HG03575 (cell line): ENCODE data around the gene CLDN11.

Source experiments
- ATAC-seq: cut with Tn5 transposase; IDR thresholded peaks from one replicate; pipeline ENCODE4 v1.9.1; 2021; ENCODE audit not compliant: unreplicated experiment, insufficient number of reproducible peaks, low FRiP score; ENCODE audit errors: extremely low read depth

CLDN11 gene

GRCh38 chr3:170424879-170425278 lies 6.2 kb downstream of the CLDN11 start:
- ATAC-seq = no peak

- ATAC-seq = no peak
These were observed 7.0 kb downstream of the CLDN11 start for GRCh38 chr3:170425491-170426239.

GRCh38 chr3:170426240-170426797 lies 7.7 kb downstream of the CLDN11 start:
- ATAC-seq = no peak

- ATAC-seq = no peak
These were observed 9.4 kb downstream of the CLDN11 start for GRCh38 chr3:170428095-170428494.

GRCh38 chr3:170429050-170429449 lies 10.4 kb downstream of the CLDN11 start:
- no peak for ATAC-seq

GRCh38 chr3:170431054-170431453 lies 12.4 kb downstream of the CLDN11 start:
- no peak for ATAC-seq

GRCh38 chr3:170432416-170432815 lies 13.7 kb downstream of the CLDN11 start:
- ATAC-seq = no peak

- no peak for ATAC-seq
These were observed 18.0 kb downstream of the CLDN11 start for GRCh38 chr3:170436697-170437096.

GRCh38 chr3:170437176-170437575 lies 18.5 kb downstream of the CLDN11 start:
- ATAC-seq = no peak

- ATAC-seq = no peak
These were observed 19.2 kb downstream of the CLDN11 start for GRCh38 chr3:170437696-170438407.

- no peak for ATAC-seq
These were observed 20.2 kb downstream of the CLDN11 start for GRCh38 chr3:170438836-170439235.

GRCh38 chr3:170440344-170440743 lies 21.7 kb downstream of the CLDN11 start:
- no peak for ATAC-seq

- no peak for ATAC-seq
These were observed 22.7 kb downstream of the CLDN11 start for GRCh38 chr3:170441412-170441811.

GRCh38 chr3:170442947-170443346 lies 24.3 kb downstream of the CLDN11 start:
- no peak for ATAC-seq

- no peak for ATAC-seq
These were observed 24.8 kb downstream of the CLDN11 start for GRCh38 chr3:170443457-170443856.

- ATAC-seq = no peak
These were observed 29.9 kb downstream of the CLDN11 start for GRCh38 chr3:170448584-170448983.

GRCh38 chr3:170450039-170450438 lies 31.4 kb downstream of the CLDN11 start:
- ATAC-seq = no peak

GRCh38 chr3:170454509-170454908 lies 35.8 kb downstream of the CLDN11 start:
- no peak for ATAC-seq

GRCh38 chr3:170458285-170458684 lies 39.6 kb downstream of the CLDN11 start:
- ATAC-seq = no peak

- no peak for ATAC-seq
These were observed 44.3 kb downstream of the CLDN11 start for GRCh38 chr3:170463011-170463410.
